Hindlimb muscle (tissue), 1 donor: ENCODE data around the gene KCNC2. TPM values are rescaled to one million over a fixed set of nuclear protein-coding genes. Genes with fewer than 3 reads are reported as not detected.
"Not testable (repeated sequence)": the region's sequence is repeated elsewhere in the genome, so short reads cannot be mapped to it uniquely, and the experiment has no call there.

Experiments used
- DNase-seq: peaks from one replicate; pipeline ENCODE4 v3.0.0-alpha.2; 2013
- polyA plus RNA-seq: library from polyadenylated mRNA; unstranded; fragments of 120-200 nt; gene quantifications from one replicate; pipeline ENCODE4 v1.2.1, GENCODE V29; 2013; ENCODE audit not compliant: insufficient read length

KCNC2 gene
- polyA plus RNA-seq: 0.52 TPM

- DNase-seq: no peak
Measured at GRCh38 chr12:75209812-75210138, at the start of gene KCNC2. Gene KCNC2 (minus strand): TSS chr12:75209839.

- no peak for DNase-seq
Measured at GRCh38 chr12:75259143-75259542, 49.5 kb upstream of the KCNC2 start.

- no peak for DNase-seq
Measured at GRCh38 chr12:75257510-75257909, 47.9 kb upstream of the KCNC2 start.

GRCh38 chr12:75245108-75245507, 35.5 kb upstream of the KCNC2 start:
- no peak for DNase-seq

- DNase-seq: no peak
Measured at GRCh38 chr12:75239987-75240386, 30.3 kb upstream of the KCNC2 start.

GRCh38 chr12:75236206-75236605, 26.6 kb upstream of the KCNC2 start:
- no peak for DNase-seq

GRCh38 chr12:75227132-75227531, 17.5 kb upstream of the KCNC2 start:
- no peak for DNase-seq

GRCh38 chr12:75212072-75212471, 2.4 kb upstream of the KCNC2 start:
- no peak for DNase-seq

GRCh38 chr12:75208856-75209811, 505 bp downstream of the KCNC2 start:
- no peak for DNase-seq

GRCh38 chr12:75207338-75208083, 2.1 kb downstream of the KCNC2 start:
- DNase-seq: no peak

- no peak for DNase-seq
Measured at GRCh38 chr12:75205558-75205957, 4.1 kb downstream of the KCNC2 start.

GRCh38 chr12:75196865-75197264, 12.8 kb downstream of the KCNC2 start:
- no peak for DNase-seq

GRCh38 chr12:75196408-75196807, 13.2 kb downstream of the KCNC2 start:
- no peak for DNase-seq

GRCh38 chr12:75194250-75194649, 15.4 kb downstream of the KCNC2 start:
- no peak for DNase-seq

- no peak for DNase-seq
Measured at GRCh38 chr12:75192196-75192595, 17.4 kb downstream of the KCNC2 start.

- no peak for DNase-seq
Measured at GRCh38 chr12:75190846-75191245, 18.8 kb downstream of the KCNC2 start.

GRCh38 chr12:75185881-75186280, 23.8 kb downstream of the KCNC2 start:
- DNase-seq: not testable (repeated sequence)

- no peak for DNase-seq
Measured at GRCh38 chr12:75184516-75184915, 25.1 kb downstream of the KCNC2 start.

GRCh38 chr12:75183967-75184366, 25.7 kb downstream of the KCNC2 start:
- no peak for DNase-seq

- no peak for DNase-seq
Measured at GRCh38 chr12:75177997-75178396, 31.6 kb downstream of the KCNC2 start.

- no peak for DNase-seq
Measured at GRCh38 chr12:75172611-75173010, 37.0 kb downstream of the KCNC2 start.

- no peak for DNase-seq
Measured at GRCh38 chr12:75170640-75171185, 38.9 kb downstream of the KCNC2 start.

- DNase-seq: no peak
Measured at GRCh38 chr12:75162845-75163244, 46.8 kb downstream of the KCNC2 start.
